Adipocyte (in vitro differentiated cells): ENCODE measurements around the gene PAM16.
A peak's percentile ranks its signal among the peaks of the same experiment; 100 is the strongest.
"Not testable (repeated sequence)": the region's sequence is repeated elsewhere in the genome, so short reads cannot be mapped to it uniquely, and the experiment has no call there.

ENCODE experiments used
- DNase-seq: peaks from one replicate; pipeline ENCODE4 v3.0.0-alpha.2; 2015; ENCODE audit warnings: low read depth
- H3K27me3 ChIP-seq: replicated peaks from 2 replicates; pipeline ENCODE4 v1.7.0; 2013; ENCODE audit warnings: mild to moderate bottlenecking, low read length, moderate library complexity; ENCODE audit not compliant: control insufficient read depth, insufficient read depth
- H3K36me3 ChIP-seq: 2 replicates; pipeline ENCODE4 v1.7.0; 2013; ENCODE audit warnings: low read length, mild to moderate bottlenecking, moderate library complexity; ENCODE audit not compliant: control insufficient read depth, insufficient read depth, severe bottlenecking
- H3K4me1 ChIP-seq: 2 replicates; pipeline ENCODE4 v1.7.0; 2013; ENCODE audit warnings: mild to moderate bottlenecking, low read length, moderate library complexity; ENCODE audit not compliant: control insufficient read depth, insufficient read depth
- H3K4me3 ChIP-seq: 2 replicates; pipeline ENCODE4 v1.7.0; 2013; ENCODE audit warnings: mild to moderate bottlenecking, low read length, moderate library complexity
- H3K9ac ChIP-seq: 2 replicates; pipeline ENCODE4 v1.7.0; 2013; ENCODE audit warnings: mild to moderate bottlenecking, low read length, moderate library complexity
- H3K9me3 ChIP-seq: 2 replicates; pipeline ENCODE4 v1.7.0; 2013; ENCODE audit warnings: mild to moderate bottlenecking, low read length, moderate library complexity; ENCODE audit not compliant: control insufficient read depth

The PAM16 gene

GRCh38 chr16:4350787-4351659 is at the start of gene PAM16:
Gene PAM16 (minus strand): TSS chr16:4351321. CDS start chr16:4351234, 87 bp downstream.
- Histone ChIP-seq H3K4me1 (peaks cover 37% of the 10 kb centered on the region), H3K9me3 (no peaks in the 10 kb centered on the region), H3K9ac (peak within 1 kb of the TSS; percentile 97), H3K4me3 (peak within 1 kb of the TSS; percentile 98), H3K36me3 (no peaks in the 10 kb centered on the region), H3K27me3 (no peaks in the 10 kb centered on the region)
- peak; percentile 98 for DNase-seq

GRCh38 chr16:4399001-4399730 is 48.0 kb upstream of the PAM16 start:
- Histone ChIP-seq H3K9ac (no peak overlapping the region), H3K36me3 (peaks cover 8% of the 10 kb centered on the region), H3K4me1 (peaks cover 2% of the 10 kb centered on the region), H3K4me3 (no peak overlapping the region), H3K9me3 (no peaks in the 10 kb centered on the region), H3K27me3 (no peaks in the 10 kb centered on the region)
- no peak for DNase-seq

- no peak for DNase-seq
- Histone ChIP-seq H3K9ac (no peak overlapping the region), H3K4me1 (peaks cover 17% of the 10 kb centered on the region), H3K36me3 (peaks cover 8% of the 10 kb centered on the region), H3K9me3 (no peaks in the 10 kb centered on the region), H3K4me3 (no peak overlapping the region), H3K27me3 (no peaks in the 10 kb centered on the region)
Observed at GRCh38 chr16:4395055-4395726, 44.1 kb upstream of the PAM16 start.

- not testable (repeated sequence) for H3K4me3 ChIP-seq, H3K9me3 ChIP-seq, H3K27me3 ChIP-seq, H3K9ac ChIP-seq, DNase-seq, H3K36me3 ChIP-seq
- peaks cover 24% of the 10 kb centered on the region for H3K4me1 ChIP-seq
Observed at GRCh38 chr16:4393850-4394249, 42.7 kb upstream of the PAM16 start.

- H3K36me3 ChIP-seq, result peaks cover 8% of the 10 kb centered on the region
- H3K4me1 ChIP-seq, result peaks cover 29% of the 10 kb centered on the region
- DNase-seq, result no peak
- H3K27me3 ChIP-seq, result no peaks in the 10 kb centered on the region
- no peaks in the 10 kb centered on the region for H3K9me3 ChIP-seq
- H3K9ac ChIP-seq, result peak overlapping the region; percentile 44
- no peak overlapping the region for H3K4me3 ChIP-seq
Observed at GRCh38 chr16:4393240-4393600, 42.1 kb upstream of the PAM16 start.

- H3K4me1 ChIP-seq, result peaks cover 35% of the 10 kb centered on the region
- peaks cover 8% of the 10 kb centered on the region for H3K36me3 ChIP-seq
- no peaks in the 10 kb centered on the region for H3K27me3 ChIP-seq
- peak; percentile 90 for DNase-seq
- H3K9ac ChIP-seq, result peak overlapping the region; percentile 44
- H3K9me3 ChIP-seq, result no peaks in the 10 kb centered on the region
- H3K4me3 ChIP-seq, result no peak overlapping the region
Observed at GRCh38 chr16:4392382-4393239, 41.5 kb upstream of the PAM16 start.

- peaks cover 43% of the 10 kb centered on the region for H3K4me1 ChIP-seq
- peaks cover 8% of the 10 kb centered on the region for H3K36me3 ChIP-seq
Observed at GRCh38 chr16:4391631-4392381, 40.7 kb upstream of the PAM16 start.

GRCh38 chr16:4390266-4391260 is 39.4 kb upstream of the PAM16 start:
- Histone ChIP-seq H3K36me3 (peaks cover 8% of the 10 kb centered on the region), H3K9ac (no peak overlapping the region), H3K9me3 (no peaks in the 10 kb centered on the region), H3K27me3 (no peaks in the 10 kb centered on the region), H3K4me1 (peaks cover 55% of the 10 kb centered on the region), H3K4me3 (no peak overlapping the region)
- DNase-seq, result no peak

More at GRCh38 chr16:4391631-4392381, 40.7 kb upstream of the PAM16 start:
- Histone ChIP-seq H3K27me3 (no peaks in the 10 kb centered on the region), H3K9ac (no peak overlapping the region), H3K9me3 (no peaks in the 10 kb centered on the region), H3K4me3 (no peak overlapping the region)
- DNase-seq, result no peak

GRCh38 chr16:4389051-4389955 is 38.2 kb upstream of the PAM16 start:
- no peaks in the 10 kb centered on the region for H3K9me3 ChIP-seq
- no peak overlapping the region for H3K9ac ChIP-seq
- peaks cover 63% of the 10 kb centered on the region for H3K4me1 ChIP-seq
- H3K27me3 ChIP-seq, result no peaks in the 10 kb centered on the region
- DNase-seq, result no peak
- H3K36me3 ChIP-seq, result peaks cover under 1% of the 10 kb centered on the region
- no peak overlapping the region for H3K4me3 ChIP-seq
